Activated T-cell treated with anti-CD3 and anti-CD28 coated beads, Interleukin-2, amount 50 U/mL, for 1 hour (primary cell): Measurements from ENCODE around the gene GABRD.

Experiments
- DNase-seq: peaks from one replicate; pipeline ENCODE4 v3.0.0-alpha.2; 2020

Gene GABRD

DNA sequence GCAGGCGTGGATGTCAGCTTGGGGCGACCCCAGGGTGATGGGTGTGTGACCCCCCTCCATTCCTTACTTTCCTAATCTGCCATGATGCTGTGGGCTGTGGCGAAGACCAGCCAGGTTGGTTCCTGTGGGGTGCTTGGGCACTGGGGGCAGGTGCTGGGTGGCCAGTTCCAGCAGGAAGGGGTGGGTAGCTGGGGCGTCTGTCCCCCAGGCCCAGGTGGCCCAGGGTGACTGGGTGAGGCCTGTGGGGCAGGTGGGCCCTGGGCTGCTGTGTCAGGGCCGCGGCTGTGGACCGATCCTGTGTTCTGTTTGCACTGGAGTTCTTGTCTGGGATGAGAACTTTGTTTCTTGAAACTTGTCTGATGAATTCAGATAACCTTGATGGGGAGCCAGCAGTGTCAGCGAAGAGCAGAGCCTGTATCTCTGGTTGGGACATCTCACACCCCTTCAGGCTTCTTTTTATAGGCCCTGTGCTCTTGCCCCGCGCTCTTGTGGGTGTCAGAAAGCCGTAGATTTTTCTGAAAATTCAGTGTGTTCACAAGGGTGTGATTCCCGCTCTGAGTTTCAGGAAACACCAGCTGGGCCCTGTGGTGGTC, 34.7 kb downstream of the GABRD start:
- no peak for DNase-seq

DNA sequence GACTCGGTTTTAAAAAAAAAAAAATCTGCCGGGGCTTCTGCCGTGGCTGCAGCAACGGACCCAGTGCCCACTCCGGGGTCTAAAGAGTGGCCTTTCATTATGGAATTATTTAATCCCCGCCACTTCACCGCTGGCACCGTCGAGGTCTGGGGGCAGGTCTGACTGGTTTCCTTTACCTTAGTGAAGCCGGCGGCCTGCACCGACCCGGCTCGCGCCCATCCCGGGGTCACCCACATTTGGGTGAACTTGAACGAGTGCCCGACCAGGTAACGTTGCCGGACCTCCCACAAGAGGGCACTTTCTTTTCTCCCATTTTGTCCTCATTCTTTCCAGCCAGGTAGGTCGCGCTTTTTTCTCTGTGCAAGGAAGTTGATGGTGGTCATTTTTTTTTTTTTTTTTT, 35.4 kb downstream of the GABRD start:
- no peak for DNase-seq

GRCh38 chr1:2055911-2056575, 36.9 kb downstream of the GABRD start:
- DNase-seq: no peak

DNA sequence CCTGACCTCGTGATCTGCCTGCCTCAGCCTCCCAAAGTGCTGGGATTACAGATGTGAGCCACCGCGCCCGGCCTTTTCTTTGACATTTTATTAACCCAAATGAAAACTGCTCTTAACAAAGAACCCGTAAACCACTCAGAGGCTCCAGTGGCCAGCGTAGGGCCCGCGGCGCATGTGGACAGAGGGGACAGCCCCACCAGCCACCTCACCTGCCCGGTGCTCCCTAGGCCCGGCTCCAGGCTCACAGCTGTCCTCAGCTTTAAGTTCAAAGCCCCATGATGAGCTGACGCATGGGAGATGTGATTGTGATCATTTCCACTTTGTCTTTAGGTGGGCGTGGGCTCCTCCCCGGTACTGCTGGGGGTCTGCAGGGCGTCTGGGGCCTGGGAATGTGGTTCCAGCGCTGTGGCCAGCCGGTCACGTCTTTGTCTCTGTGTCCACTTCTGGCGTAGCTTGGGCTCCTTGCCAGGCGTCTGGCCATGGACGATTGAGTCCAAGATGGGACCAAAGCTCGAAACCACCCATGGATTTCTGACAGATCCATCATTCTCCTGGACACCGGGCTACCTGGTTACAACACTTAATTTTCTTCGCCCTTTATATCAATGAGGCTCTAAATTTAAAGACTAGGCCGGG, 37.9 kb downstream of the GABRD start:
- no peak for DNase-seq

GRCh38 chr1:2059290-2059953, 40.3 kb downstream of the GABRD start:
- DNase-seq: no peak

DNA sequence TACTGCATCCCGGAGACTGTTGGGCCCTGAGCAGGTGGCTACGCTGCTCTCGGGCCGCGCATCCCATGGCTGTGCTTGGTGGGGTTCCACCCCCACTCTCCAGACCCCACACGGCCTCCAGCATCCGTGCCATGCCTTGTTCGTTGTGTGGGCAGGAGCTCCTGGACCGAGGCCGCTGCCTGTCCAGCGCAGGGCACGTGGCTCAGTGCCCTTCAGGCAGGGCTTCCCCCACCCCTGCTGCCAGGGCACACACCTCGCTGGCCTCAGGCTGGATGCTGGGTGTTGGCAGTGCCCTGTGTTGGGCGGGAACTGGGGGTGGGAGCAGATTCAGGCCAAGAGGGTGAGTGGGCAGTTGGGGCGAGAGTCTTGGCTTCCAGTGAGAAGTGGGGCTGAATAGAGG, 40.9 kb downstream of the GABRD start:
- DNase-seq: no peak

- no peak for DNase-seq
These were observed 41.4 kb downstream of the GABRD start for GRCh38 chr1:2060535-2060934.

DNA sequence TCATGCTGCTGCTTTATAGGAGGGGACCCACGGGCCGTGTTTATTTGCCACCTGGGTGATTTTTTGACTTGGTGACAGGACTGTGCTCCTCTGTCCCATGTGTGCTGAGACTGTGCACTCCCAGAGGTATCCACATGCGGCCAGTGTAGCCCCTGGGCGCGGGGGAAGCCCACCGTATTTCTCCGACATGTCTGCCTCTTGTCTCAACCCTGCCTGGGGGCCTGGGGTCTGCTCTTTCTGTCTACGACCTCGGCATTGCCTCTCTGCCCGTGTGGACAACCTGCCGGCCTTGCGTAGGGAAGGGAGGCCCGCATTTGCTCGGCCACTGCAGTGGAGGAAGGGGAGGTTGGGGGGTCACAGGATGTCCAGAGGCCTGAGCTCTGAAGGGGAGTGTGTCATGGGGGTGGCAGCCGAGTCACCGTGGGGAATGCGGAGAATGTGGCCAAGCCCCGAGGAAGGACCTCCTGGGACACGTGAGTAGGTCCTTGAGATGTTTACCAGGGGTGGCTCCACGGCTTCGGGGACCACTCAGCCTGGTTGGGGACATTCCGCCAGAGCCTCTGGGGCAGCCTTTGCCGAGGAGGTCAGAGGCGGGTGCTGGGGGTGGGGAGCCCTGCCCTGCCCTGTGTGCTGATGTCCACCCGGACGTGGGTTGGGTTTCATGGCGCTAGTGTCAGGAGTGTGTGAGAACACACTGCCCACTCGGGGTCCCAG, 42.1 kb downstream of the GABRD start:
- no peak for DNase-seq

GRCh38 chr1:2065699-2066098, 46.6 kb downstream of the GABRD start:
- DNase-seq: no peak

- no peak for DNase-seq
These were observed 48.2 kb downstream of the GABRD start for GRCh38 chr1:2067393-2067792.

- no peak for DNase-seq
These were observed 48.8 kb downstream of the GABRD start for GRCh38 chr1:2067981-2068380.

DNA sequence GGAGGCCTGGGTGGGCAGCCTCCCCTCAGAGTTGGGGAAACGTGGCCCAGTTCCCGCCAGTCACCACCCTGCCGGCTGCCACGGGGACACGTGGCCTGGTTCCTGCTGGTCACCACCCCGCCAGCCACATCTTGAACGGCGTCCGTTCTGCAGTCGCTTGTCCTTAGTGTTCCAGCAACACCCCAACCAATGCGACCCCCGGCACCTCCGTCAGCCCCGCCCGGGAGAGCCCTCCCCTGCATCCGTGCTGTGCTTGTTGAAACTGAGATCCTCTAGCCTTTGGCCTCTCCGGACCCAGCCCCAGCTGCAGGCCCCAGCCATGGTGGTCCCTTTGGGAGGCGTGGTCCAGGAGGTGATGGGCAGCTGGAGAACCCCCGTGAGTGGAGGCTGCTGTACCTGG, 49.8 kb downstream of the GABRD start:
- no peak for DNase-seq

- DNase-seq: no peak
These were observed 50.9 kb downstream of the GABRD start for GRCh38 chr1:2070016-2070415.

DNA sequence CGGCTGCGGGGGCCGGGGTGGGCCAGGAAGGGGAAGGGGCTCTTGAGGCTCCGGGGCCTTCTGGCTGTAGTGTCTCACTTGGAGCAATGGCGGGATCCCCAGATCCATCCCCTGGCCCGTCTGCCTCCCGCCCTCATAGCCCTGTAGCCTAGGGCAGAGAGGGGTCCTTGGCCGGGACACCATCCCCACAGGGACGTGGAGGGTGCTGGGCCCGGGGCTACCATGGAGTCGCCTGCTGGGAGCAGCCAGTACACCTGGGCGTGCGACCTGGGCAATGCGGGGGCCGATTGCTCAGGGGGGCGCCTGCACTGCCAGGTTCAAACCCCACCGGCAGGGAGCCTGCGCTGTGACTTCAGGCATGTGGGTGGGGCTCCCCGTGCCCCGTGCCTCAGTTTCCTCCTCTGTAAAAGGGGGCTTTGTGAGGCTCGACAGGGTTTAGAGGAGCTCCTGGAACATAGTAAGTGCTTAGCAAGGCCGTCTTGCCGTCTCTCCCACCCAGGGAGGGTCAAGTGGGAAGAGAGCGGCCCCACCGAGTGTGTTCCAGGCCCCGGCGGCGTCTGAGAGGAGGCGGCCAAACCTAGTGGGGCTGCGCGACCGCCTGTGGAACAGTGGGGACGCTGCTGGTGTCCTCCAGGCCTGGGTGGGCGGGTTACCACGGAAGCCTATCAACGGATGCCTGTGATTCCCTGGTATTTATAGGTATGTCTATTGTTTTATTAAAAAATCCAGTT, 51.8 kb downstream of the GABRD start:
- DNase-seq: no peak

GRCh38 chr1:2072109-2072806, 53.1 kb downstream of the GABRD start:
- no peak for DNase-seq

GRCh38 chr1:2072891-2073290, 53.7 kb downstream of the GABRD start:
- no peak for DNase-seq

- DNase-seq: no peak
These were observed 54.5 kb downstream of the GABRD start for GRCh38 chr1:2073382-2074230.

GRCh38 chr1:2074396-2074795, 55.3 kb downstream of the GABRD start:
- DNase-seq: no peak

GRCh38 chr1:2074944-2075740, 56.0 kb downstream of the GABRD start:
- DNase-seq: no peak

- no peak for DNase-seq
These were observed 57.7 kb downstream of the GABRD start for GRCh38 chr1:2076826-2077225.
